Suprapubic skin (tissue), 3 donors: ENCODE data around the gene CDC45.

Source experiments
- EP300 ChIP-seq: sonication (generic); formaldehyde crosslinking; IDR thresholded peaks from one replicate; pipeline ENCODE4 v1.6.1; 2017; ENCODE audit warnings: antibody characterized with exemption
- POLR2A ChIP-seq, 2 donors: fragments of 450-650 bp; IDR thresholded peaks; one replicate each; pipeline ENCODE4 v1.6.1; 2017; ENCODE audit warnings: antibody characterized with exemption in 2 of 2, mild to moderate bottlenecking in 2 of 2, moderate library complexity in 2 of 2
- TF ChIP-seq, protein P1 (sequence below), 2 donors: fragments of 200-600 bp in 1 of 2; fragments of 450-650 bp in 1 of 2; sonication (generic) in 1 of 2; IDR thresholded peaks; one replicate each; pipeline ENCODE4 v1.5.1; 2016 to 2019; ENCODE audit warnings: antibody characterized with exemption in 2 of 2, mild to moderate bottlenecking in 1 of 2, moderate library complexity in 1 of 2

DNA sequence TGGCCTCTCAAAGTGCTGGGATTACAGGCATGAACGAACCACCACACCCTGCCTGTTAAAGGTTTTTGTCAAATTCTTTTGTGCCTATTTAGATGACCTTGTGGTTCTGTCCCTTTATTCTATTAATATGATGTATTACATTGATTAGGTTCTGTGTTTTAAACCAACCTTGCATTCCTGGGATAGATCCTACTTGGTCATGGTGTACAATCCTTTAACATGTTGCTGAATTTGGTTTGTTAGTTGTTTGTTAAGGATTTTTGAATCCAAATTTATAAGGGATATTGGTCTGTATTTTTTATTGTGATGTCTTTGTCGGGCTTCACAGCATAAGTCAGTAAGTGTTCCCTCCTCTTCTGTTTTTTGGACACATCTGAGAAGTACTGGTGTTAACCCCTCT, 73.5 kb downstream of the CDC45 start:
- TF ChIP-seq, protein P1, sequence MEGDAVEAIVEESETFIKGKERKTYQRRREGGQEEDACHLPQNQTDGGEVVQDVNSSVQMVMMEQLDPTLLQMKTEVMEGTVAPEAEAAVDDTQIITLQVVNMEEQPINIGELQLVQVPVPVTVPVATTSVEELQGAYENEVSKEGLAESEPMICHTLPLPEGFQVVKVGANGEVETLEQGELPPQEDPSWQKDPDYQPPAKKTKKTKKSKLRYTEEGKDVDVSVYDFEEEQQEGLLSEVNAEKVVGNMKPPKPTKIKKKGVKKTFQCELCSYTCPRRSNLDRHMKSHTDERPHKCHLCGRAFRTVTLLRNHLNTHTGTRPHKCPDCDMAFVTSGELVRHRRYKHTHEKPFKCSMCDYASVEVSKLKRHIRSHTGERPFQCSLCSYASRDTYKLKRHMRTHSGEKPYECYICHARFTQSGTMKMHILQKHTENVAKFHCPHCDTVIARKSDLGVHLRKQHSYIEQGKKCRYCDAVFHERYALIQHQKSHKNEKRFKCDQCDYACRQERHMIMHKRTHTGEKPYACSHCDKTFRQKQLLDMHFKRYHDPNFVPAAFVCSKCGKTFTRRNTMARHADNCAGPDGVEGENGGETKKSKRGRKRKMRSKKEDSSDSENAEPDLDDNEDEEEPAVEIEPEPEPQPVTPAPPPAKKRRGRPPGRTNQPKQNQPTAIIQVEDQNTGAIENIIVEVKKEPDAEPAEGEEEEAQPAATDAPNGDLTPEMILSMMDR (IDR thresholded peaks at IDR 0.05): no peak
- TF ChIP-seq EP300 (no peak), POLR2A (IDR thresholded peaks at IDR 0.05) (no peak)
